Mesothelial cell of epicardium (in vitro differentiated cells): ENCODE results near the gene USP3. TPM values are rescaled to one million over a fixed set of nuclear protein-coding genes. Genes with fewer than 3 reads are reported as not detected.

ENCODE experiments used
- DNase-seq, 2 experiments: peaks; one replicate each; pipeline ENCODE4 v3.0.0; 2021; ENCODE audit warnings: low spot score in 2 of 2; ENCODE audit not compliant: unreplicated experiment in 2 of 2
- H3K27ac Mint-ChIP-seq: 2 replicates; pipeline ENCODE4 v1.8.0; 2021; ENCODE audit warnings: mixed read lengths
- H3K27me3 Mint-ChIP-seq: 2 replicates; pipeline ENCODE4 v1.8.0; 2021; ENCODE audit warnings: low read depth, mixed read lengths
- H3K36me3 Mint-ChIP-seq: 2 replicates; pipeline ENCODE4 v1.8.0; 2021; ENCODE audit warnings: mixed read lengths
- H3K4me1 Mint-ChIP-seq: 2 replicates; pipeline ENCODE4 v1.8.0; 2021; ENCODE audit warnings: mixed read lengths
- H3K4me3 Mint-ChIP-seq: 2 replicates; pipeline ENCODE4 v1.8.0; 2021; ENCODE audit warnings: mild to moderate bottlenecking, moderate library complexity, mixed read lengths
- H3K9me3 Mint-ChIP-seq: 2 replicates; pipeline ENCODE4 v1.8.0; 2021; ENCODE audit warnings: mixed read lengths
- CTCF ChIP-seq: fragments of 200-600 bp; sonication (generic); IDR thresholded peaks from one replicate; pipeline ENCODE4 v1.5.0; 2021; ENCODE audit warnings: antibody characterized with exemption; ENCODE audit not compliant: unreplicated experiment
- total RNA-seq: library from RNA; stranded (reverse); gene quantifications from 3 replicates; pipeline ENCODE4 v1.2.1, GENCODE V29; 2021

Gene USP3
- total RNA-seq, 1 donor from 2014 or later: 72.7 TPM

DNA sequence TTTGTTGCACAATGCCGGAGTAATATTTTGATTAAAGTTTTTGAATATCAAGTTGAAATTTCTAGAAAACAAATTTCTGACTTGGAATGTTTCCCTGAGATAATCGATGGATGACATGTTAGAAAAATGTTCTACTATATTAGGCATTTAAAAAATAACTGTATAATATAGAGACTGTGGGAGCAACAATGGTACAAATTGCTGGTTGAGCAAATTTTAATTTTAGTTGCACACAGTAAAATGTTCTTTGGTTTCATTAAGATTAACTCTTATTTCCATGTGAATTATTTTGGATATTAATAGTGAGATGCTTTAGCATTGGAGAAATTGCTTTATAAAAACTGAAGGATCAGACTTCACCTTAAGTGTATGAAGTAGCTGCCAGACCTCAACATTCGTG lies 9.3 kb downstream of the USP3 start:
- no peaks in the 10 kb centered on the region for H3K27me3 Mint-ChIP-seq
- no peak overlapping the region for H3K27ac Mint-ChIP-seq
- DNase-seq: no peak
- no peak for TF ChIP-seq CTCF
- no peak overlapping the region for H3K4me3 Mint-ChIP-seq
- H3K4me1 Mint-ChIP-seq: peaks cover 52% of the 10 kb centered on the region
- H3K36me3 Mint-ChIP-seq: no peaks in the 10 kb centered on the region
- H3K9me3 Mint-ChIP-seq: no peaks in the 10 kb centered on the region

GRCh38 chr15:63514531-63514943 lies 10.1 kb downstream of the USP3 start:
- no peaks in the 10 kb centered on the region for H3K9me3 Mint-ChIP-seq
- no peak overlapping the region for H3K27ac Mint-ChIP-seq
- no peak overlapping the region for H3K4me3 Mint-ChIP-seq

DNA sequence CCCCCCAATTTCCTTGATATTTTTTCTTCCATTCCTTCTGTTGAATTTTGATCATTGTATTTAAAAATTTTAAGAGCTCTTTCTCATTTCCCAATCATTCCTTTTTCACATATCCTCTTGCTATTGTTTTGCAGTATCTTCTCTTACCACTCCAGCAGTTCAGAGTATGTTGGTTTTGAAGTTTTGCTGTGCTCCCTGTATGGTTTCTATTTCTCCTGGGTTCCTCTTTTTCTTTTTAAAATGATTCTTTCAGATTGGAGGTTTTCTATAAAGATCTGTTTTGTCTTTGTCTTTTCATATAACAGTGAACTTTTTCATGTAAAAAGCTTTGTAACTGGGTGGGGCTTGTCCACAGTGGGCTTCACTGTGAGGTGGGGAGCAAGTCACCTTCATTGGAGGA lies 12.8 kb downstream of the USP3 start:
- no peak for DNase-seq
- H3K4me3 Mint-ChIP-seq: no peak overlapping the region
- no peaks in the 10 kb centered on the region for H3K9me3 Mint-ChIP-seq
- H3K36me3 Mint-ChIP-seq: no peaks in the 10 kb centered on the region
- peaks cover 45% of the 10 kb centered on the region for H3K4me1 Mint-ChIP-seq
- H3K27me3 Mint-ChIP-seq: no peaks in the 10 kb centered on the region
- TF ChIP-seq CTCF: no peak
- H3K27ac Mint-ChIP-seq: peak overlapping the region; percentile 18

More at GRCh38 chr15:63514531-63514943, 10.1 kb downstream of the USP3 start:
- Mint-ChIP-seq H3K4me1 (peaks cover 49% of the 10 kb centered on the region), H3K27me3 (no peaks in the 10 kb centered on the region), H3K36me3 (no peaks in the 10 kb centered on the region)
- TF ChIP-seq CTCF: no peak
- no peak for DNase-seq

DNA sequence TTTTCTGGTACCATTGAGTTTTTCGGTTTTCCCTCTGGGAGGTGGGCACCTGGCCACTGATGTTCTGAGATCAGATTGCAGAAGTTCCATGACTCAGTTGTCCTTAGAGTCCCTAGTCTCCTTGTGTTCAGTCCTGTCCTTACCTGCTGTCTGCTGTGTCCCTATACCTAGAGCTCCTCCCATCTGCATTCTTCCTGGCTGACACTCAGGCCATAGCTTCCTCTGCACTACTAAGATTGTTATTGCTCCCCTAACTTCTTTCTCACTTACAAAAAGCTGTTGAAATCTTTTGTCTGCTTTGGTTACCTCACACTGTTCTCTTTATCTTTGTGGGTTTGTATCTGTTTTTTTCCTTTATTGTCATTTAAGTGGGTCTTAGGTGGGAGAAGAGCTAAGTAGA lies 13.2 kb downstream of the USP3 start:
- no peak overlapping the region for H3K4me3 Mint-ChIP-seq

GRCh38 chr15:63519041-63519440 lies 14.6 kb downstream of the USP3 start:
- TF ChIP-seq CTCF: no peak
- no peaks in the 10 kb centered on the region for H3K27me3 Mint-ChIP-seq
- H3K9me3 Mint-ChIP-seq: no peaks in the 10 kb centered on the region
- DNase-seq: no peak
- peak overlapping the region; percentile 13 for H3K27ac Mint-ChIP-seq
- peaks cover 58% of the 10 kb centered on the region for H3K4me1 Mint-ChIP-seq
- H3K36me3 Mint-ChIP-seq: no peaks in the 10 kb centered on the region
- H3K4me3 Mint-ChIP-seq: no peak overlapping the region

More for the DNA sequence above, 13.2 kb downstream of the USP3 start:
- no peaks in the 10 kb centered on the region for H3K9me3 Mint-ChIP-seq
- no peaks in the 10 kb centered on the region for H3K36me3 Mint-ChIP-seq
- no peak for TF ChIP-seq CTCF
- DNase-seq: no peak
- H3K27me3 Mint-ChIP-seq: no peaks in the 10 kb centered on the region
- H3K4me1 Mint-ChIP-seq: peaks cover 49% of the 10 kb centered on the region
- H3K27ac Mint-ChIP-seq: peak overlapping the region; percentile 60
